DMS153 treated with DMSO at 0.1 percent for 48 hours (cell line): Measurements from ENCODE around the gene MARCHF4.

ENCODE experiments used
- DNase-seq: peaks from one replicate; lab custom pipeline; 2025; ENCODE audit not compliant: unreplicated experiment; lab: John Stamatoyannopoulos, UW

MARCHF4 gene

GRCh38 chr2:216371721-216372702, at the start of gene MARCHF4:
MARCHF4 (minus strand) TSS chr2:216372483; CDS start chr2:216370260, 2,223 bp downstream.
- peak; percentile 75 for DNase-seq

DNA sequence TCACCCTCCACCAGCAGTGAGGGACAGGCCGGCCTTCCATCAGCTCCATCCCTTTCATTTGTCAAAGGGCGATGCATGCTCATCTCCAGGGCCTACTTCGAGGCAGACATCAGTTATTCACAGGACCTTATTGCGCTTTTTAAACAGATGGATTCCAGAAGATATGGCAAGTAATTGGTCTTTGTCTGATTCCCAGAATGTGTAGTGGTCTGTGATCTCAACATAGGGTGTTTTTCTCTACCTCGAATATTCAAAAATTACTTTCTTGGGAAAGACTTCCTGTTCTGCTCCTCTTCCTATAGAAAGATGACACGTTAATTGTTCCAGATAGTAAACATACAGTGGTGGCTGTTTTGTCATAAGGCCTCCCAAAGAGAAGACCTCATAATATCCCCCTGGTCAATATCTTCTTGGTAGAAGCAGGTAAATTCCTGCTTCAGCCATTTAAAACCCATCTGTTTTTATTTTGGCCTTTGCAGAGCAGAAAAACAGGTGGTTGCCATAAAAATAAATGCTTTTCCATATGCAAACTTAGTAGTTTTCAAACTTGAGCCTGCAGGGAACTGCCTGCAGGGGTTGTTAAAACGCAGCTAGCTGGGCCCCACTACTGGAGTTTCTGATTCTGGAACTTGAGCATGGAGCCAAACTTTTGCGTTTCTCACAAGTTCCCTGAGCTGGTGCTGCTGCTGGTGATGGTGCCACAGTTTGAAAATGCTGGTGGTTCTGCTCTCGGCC, 48.3 kb upstream of the MARCHF4 start:
- no peak for DNase-seq

GRCh38 chr2:216418981-216419380, 46.7 kb upstream of the MARCHF4 start:
- DNase-seq = no peak

DNA sequence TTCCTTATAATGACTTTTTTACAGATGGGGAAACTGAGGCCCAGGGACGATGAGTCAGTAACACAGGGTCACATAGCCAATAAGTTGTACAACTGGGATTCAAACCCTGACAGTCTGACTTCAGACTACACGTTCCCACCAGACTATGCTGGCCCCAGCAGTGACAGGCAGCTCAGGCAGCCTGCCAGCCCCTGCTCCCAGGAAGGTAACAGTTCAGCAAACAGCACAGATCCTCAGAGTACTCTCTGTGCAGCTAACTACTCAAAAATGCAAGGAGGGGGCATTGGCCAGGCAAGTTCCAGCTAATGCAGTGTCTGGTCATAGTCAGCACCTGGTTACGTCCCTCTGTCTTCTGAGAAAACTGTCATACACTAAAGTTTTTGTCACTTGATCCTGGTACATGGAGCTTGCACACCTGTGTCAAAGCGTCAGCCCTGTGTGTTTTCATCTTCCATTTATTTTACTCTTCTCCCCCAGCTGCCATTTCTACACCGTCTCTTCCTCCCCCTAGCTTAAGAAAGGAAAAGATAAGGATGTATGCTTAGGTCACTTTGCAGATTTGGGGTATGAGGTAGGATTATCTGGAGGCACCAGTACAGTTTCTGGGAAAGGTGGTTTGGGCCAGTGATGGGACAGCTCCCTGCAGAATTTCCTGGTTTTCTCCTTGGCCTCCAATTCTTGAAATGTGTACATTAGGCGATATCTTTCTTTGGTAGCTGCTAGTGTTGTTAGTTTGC, 44.5 kb upstream of the MARCHF4 start:
- no peak for DNase-seq

GRCh38 chr2:216415541-216415940, 43.3 kb upstream of the MARCHF4 start:
- DNase-seq = no peak

DNA sequence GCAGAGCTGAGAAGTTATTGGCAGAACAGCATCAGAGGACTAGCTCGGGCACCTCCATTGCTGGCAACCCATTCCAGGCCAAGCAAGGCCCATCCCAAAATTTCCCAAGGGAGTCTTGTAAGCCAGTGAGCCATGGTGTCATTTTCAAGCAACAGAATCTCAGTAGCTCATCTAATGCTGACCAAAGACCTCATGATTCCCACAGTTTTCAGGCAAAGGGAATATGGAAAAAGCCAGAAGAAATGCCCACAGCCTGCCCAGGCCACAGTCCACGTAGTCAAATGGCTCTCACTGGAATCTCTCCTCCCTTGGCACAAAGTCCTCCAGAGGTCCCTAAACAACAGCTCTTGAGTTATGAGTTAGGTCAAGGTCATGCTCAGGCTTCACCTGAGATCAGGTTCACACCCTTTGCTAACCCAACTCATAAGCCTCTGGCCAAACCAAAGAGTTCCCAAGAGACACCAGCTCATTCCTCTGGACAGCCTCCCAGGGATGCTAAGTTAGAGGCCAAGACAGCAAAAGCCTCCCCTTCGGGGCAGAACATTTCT, 42.6 kb upstream of the MARCHF4 start:
- DNase-seq = no peak

GRCh38 chr2:216413882-216414281, 41.6 kb upstream of the MARCHF4 start:
- DNase-seq = no peak

DNA sequence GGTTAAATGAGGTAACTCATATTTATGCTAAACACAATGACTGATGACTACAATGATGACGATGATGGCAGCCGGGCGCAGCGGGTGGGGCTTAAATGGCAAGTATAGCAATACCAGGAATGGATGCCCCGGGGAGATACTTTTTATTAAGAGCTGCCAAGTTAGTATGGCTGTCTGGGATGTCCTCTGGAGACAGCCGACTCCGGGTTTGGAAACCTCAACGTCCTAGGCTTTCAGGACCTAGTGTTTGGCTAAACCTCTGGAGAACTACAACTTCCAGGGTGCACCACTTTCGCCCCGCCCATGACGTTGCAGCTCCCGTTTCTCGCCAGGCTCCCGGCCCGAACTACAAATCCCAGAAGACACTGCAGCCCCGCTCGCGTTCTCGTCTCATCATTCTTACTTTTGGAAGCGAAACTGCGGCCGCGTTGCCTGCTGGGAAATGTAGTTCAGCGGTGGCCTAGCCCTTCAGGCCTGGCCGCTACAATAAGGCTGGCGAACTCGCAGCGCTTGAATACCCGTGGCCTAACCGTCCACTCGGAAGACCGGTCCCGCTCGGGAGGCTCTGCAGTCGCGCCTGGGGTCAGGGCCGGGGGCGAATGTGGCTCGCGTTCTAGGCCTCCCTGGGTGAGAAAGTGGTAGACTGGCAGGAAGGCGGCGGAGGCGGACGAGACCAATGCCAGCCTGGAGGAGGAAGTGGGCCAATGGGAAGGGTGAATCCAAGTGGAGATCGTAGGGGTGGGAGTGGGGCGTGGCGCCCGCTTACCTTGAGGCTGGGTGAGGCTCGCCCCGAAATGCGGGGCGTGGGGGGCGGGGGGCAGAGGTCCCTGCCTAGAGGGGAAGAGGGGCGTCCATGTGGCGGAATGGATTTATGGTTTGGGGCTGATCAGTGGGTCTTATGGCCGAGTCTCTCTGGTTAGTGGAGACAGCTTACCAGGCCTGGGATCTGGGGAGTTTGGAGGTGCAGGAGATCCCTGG, 40.0 kb upstream of the MARCHF4 start, which contains the start of gene SMARCAL1:
Gene SMARCAL1, plus strand, starts transcription at position 463 of the 978 bp plus-strand sequence. CDS start 2,221 bp downstream, outside the sequence.
- peak; percentile 97 for DNase-seq

- no peak for DNase-seq
Observed at GRCh38 chr2:216410550-216410949, 38.3 kb upstream of the MARCHF4 start.

DNA sequence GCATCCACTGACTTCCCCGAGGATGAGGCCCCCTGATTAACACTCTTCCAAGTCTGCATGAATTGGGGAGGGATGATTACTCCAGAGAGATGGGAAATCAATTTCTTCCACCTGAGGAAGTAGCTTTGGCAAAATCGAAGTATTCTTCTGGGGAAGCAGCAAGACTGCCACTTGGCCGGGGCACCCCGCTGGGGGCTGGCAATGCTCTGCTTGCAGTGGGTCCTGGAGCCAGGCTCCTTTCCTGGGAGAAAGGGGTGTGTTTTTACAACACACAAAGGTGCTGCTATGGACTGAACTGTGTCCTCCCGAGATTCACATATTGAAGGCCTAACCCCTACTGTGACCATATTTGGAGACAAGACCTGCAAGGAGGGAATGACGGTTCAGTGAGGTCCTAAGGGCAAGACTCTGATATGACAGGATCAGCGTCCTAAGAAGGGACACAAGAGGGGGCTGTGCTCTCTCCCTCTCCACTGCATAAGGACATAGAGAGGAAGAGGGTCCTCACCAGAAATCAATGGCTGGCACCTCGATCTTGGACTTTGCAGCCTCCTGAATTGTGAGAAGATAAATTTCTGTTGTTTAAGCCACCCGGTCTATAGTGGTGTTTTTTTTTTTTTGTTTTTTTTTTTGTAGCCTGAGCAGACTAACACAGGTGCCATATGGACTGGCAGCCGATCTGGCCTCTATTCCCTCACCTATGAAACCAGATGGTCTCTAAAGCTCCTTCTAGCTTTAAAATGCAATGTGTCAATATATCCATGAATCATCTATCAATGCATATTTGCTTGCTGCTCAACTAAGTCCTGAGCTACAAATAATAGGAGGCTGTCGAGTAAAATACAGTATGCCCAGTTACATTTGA, 36.4 kb upstream of the MARCHF4 start:
- no peak for DNase-seq

DNA sequence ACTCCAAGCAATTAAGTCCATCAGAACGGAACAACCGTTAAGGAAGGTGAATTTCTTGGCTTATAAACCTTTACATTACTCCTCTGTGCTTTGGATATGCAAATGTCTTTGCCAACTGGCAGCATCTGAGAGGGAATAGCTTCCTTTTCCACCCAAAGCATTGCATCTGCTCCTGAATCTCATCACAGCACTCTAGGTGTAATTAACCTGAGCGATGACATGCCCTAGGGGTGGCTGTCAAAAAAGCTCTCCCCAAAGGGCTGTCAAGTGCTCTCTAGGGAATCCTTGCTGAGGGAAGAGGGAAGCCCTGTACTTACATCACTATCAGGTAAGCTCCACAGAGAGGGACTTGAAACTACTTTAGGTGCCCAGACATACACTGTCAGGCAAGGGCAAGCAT, 34.5 kb upstream of the MARCHF4 start:
- no peak for DNase-seq

DNA sequence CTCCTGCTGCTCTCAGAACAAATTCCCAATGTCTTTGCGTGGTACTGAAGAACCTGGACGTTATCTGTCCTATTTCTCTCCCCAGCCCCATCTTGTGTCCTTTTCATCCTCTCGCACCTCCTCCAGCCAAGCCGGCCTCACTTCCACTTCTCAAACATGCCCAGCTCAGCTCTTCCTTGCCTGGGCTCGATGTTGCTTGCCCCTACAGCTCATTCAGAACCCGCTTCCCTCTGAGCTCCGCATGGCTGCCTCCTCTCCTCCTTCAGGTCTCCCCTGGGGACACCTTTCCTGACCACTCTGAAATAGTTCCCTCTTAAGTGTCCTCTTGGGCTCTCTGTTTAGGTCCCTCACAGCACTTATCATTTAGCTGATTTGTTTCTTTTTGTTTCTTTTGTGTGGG, 33.3 kb upstream of the MARCHF4 start:
- DNase-seq = no peak

GRCh38 chr2:216404010-216404618, 31.8 kb upstream of the MARCHF4 start:
- DNase-seq = peak; percentile 20

DNA sequence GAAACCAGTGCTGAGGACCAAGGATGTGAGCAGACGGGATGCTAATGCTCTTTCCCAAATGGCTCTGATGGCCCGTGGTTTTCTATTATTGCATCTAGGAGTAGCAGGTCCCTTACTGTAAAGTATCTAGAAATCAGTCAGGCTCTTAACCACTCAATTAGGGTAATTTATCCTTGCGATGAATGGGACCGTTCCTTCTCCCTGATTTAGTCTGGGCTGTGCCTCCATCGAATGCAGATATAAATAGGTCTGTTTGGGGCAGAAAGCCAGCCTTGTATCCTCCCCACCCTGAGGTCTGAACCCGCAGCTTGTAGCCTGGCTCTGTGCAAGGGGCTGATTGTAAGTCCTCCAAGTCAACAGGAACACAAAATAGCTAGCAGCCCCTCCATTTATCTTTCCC, 30.5 kb upstream of the MARCHF4 start:
- DNase-seq = no peak

DNA sequence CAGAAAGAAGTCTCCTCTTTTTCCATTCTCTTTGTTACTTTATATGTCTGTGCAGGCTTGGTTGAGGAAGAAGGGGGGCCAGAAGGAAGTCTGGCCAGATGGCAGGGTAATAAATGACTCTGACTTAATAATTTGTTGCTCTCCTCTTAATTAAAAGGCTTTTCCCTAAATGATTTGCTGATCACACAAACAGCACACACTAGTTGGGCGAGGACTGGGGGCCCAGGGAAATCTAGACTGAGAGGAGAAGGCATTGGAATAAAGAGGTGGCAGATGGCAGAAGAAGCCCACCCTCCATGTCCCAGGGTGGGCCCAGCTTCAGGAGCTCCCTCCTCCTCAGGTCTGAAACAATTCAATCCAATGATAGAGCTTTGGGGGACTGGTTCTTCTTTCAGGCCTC, 27.3 kb upstream of the MARCHF4 start:
- DNase-seq = no peak

- no peak for DNase-seq
Observed at GRCh38 chr2:216394881-216395280, 22.6 kb upstream of the MARCHF4 start.

DNA sequence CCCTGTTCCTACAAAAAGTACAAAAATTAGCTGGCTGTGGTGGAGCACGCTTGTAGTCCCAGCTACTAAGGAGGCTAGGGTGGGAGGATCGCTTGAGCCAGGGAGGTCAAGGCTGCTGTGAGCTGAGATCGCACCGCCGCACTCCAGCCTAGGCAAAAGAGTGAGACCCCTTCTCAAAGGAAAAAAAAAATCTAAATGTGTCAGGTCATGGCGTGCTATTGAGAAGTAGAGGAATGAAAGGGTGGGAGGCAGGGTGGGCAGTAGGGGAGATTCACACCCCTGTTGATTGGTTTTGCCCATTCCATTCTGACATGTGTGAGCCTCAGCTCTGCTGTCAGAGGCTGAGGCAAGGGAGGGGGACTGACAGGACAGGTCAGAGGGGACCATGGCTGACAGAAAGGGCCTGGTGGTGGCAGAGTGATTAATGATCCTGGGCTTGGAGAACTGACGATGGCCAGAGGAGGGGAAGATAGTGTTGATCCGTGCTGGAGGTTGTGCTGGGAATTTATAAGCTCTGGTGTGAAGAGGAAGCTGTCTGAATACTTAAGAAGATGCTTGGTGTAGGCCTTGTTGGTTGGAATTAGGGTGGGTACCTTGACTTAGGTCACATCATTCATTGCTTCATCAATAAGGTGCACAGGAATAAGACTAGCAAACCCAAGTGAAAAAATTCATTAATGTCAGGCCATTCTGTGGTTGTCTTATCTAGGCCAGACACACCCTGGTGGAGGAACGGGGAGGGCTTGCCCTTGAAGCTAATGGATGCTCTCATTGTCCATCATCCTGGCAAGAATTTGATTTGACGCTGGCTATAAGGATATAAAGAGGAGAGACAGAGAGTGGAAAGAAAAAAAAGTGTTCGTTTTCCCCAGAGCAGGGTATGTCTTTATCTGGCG, 20.9 kb upstream of the MARCHF4 start:
- DNase-seq = no peak
